A549 (cell line): Measurements from ENCODE around the gene SYTL1. TPM values are rescaled to one million over a fixed set of nuclear protein-coding genes. Genes with fewer than 3 reads are reported as not detected.
A peak's percentile ranks its signal among the peaks of the same experiment; 100 is the strongest.

ENCODE experiments used
- ATAC-seq, 2 experiments: fragments of 200-7000 bp in 1 of 2; fragments of >200 bp in 1 of 2; cut with Nextera tagmentation in 1 of 2; cut with Tn5 transposase in 1 of 2; 3 replicates each; pipeline versions ENCODE4 v1.8.0 to v1.9.1; 2018 to 2020; ENCODE audit warnings: mild to moderate bottlenecking in 1 of 2, moderate library complexity in 1 of 2
- CTCF ChIA-PET: fragments of 300-600 bp; sonication (Branson Sonifier 250); formaldehyde crosslinking; extraction: SDS; loops from one replicate; lab custom pipeline; 2021; ENCODE audit warnings: antibody characterized with exemption, inconsistent platforms; lab: Yijun Ruan, JAX
- POLR2A ChIA-PET: fragments of 350-600 bp; formaldehyde crosslinking; extraction: SDS; loops from one replicate; lab custom pipeline; 2021; ENCODE audit warnings: antibody characterized with exemption, inconsistent platforms; lab: Yijun Ruan, JAX
- DNase-seq, 2 experiments: peaks; one replicate each; pipeline versions ENCODE4 v3.0.0 to v3.0.0-alpha.2; 2011 to 2016; ENCODE audit warnings: low read depth in 1 of 2, low spot score in 1 of 2
- FAIRE-seq: peaks from 2 replicates; lab custom pipeline; 2011; peaks lifted over from hg19 to GRCh38; lab: Jason Lieb, UNC
- H3K27ac ChIP-seq, 2 experiments: fragments of >200 bp; sonication (Bioruptor Twin); formaldehyde crosslinking; 3 replicates each; pipeline ENCODE4 v1.5.1; 2016 to 2017
- H3K4me1 ChIP-seq: fragments of >200 bp; sonication (Bioruptor Twin); formaldehyde crosslinking; 3 replicates; pipeline ENCODE4 v1.6.1; 2016
- H3K4me2 ChIP-seq: fragments of >200 bp; sonication (Bioruptor Twin); formaldehyde crosslinking; 3 replicates; pipeline ENCODE4 v1.6.1; 2016
- H3K4me3 ChIP-seq: fragments of >200 bp; sonication (Bioruptor Twin); formaldehyde crosslinking; 3 replicates; pipeline ENCODE4 v1.5.1; 2016
- H3K9me3 ChIP-seq: fragments of >200 bp; sonication (Bioruptor Twin); formaldehyde crosslinking; 3 replicates; pipeline ENCODE4 v1.6.1; 2016
- ELK1 ChIP-seq: fragments of 150-350 bp; IDR thresholded peaks from 2 replicates; pipeline ENCODE4 v1.6.1; 2014; ENCODE audit warnings: low read depth, mild to moderate bottlenecking, low read length
- EP300 ChIP-seq, 2 experiments: fragments of >200 bp; sonication (Bioruptor Twin); formaldehyde crosslinking; IDR thresholded peaks; 2 replicates in 1 of 2; 3 replicates in 1 of 2; pipeline ENCODE4 v1.6.1; 2016 to 2017
- FOSL2 ChIP-seq, 2 experiments: fragments of 450-650 bp in 1 of 2; fragments of >200 bp in 1 of 2; sonication (Bioruptor Twin) in 1 of 2; formaldehyde crosslinking; IDR thresholded peaks; 2 replicates each; pipeline versions ENCODE4 v1.5.0 to v1.6.1; 2016 to 2020; ENCODE audit warnings: mild to moderate bottlenecking in 1 of 2, moderate library complexity in 1 of 2
- HOXA7 ChIP-seq: fragments of 250-450 bp; sonication (Bioruptor Pico); IDR thresholded peaks from 2 replicates; pipeline ENCODE4 v1.5.0; 2020; ENCODE audit warnings: mild to moderate bottlenecking, moderate library complexity
- HOXB5 ChIP-seq: fragments of 250-450 bp; sonication (Bioruptor Pico); IDR thresholded peaks from 2 replicates; pipeline ENCODE4 v1.5.0; 2020; ENCODE audit warnings: mild to moderate bottlenecking, moderate library complexity
- KDM1A ChIP-seq: fragments of 200-600 bp; sonication (generic); IDR thresholded peaks from 2 replicates; pipeline ENCODE4 v1.6.1; 2016; ENCODE audit warnings: low read depth, mild to moderate bottlenecking
- POLR2A ChIP-seq: IDR thresholded peaks from 2 replicates; pipeline ENCODE4 v1.6.1; 2012; ENCODE audit warnings: mild to moderate bottlenecking, low read length
- SREBF2 ChIP-seq: fragments of 450-650 bp; IDR thresholded peaks from 2 replicates; pipeline ENCODE4 v1.6.1; 2014; ENCODE audit warnings: mild to moderate bottlenecking, moderate library complexity
- TFCP2L1 ChIP-seq: fragments of 250-450 bp; sonication (Bioruptor Pico); IDR thresholded peaks from 2 replicates; pipeline ENCODE4 v1.5.0; 2021; ENCODE audit warnings: mild to moderate bottlenecking
- ZNF302 ChIP-seq: fragments of 250-450 bp; sonication (Bioruptor Pico); IDR thresholded peaks from 2 replicates; pipeline ENCODE4 v1.9.0; 2021; ENCODE audit warnings: inconsistent platforms, mild to moderate bottlenecking, moderate library complexity
- WGBS: methylation state at CpG from one replicate; pipeline ENCODE4 v1.1.6; 2017; ENCODE audit errors: missing lambda C conversion rate; 5-methylcytosine and 5-hydroxymethylcytosine counted together
- polyA plus RNA-seq, 4 experiments: library from polyadenylated mRNA; depleted of rRNA in 3 of 4; stranded (reverse); fragments of >200 nt; fragmentation: RNase III in 1 of 4; extraction: RNeasy Plus Mini Kit Qiagen cat#74134 plus additional on column Dnase treatment in 1 of 4; gene quantifications; 2 replicates in 3 of 4; 3 replicates in 1 of 4; pipeline ENCODE4 v1.2.3, GENCODE V29; 2011 to 2017
- TF ChIP-seq, protein P1 (sequence below): fragments of 200-600 bp; sonication (generic); IDR thresholded peaks from 2 replicates; pipeline ENCODE4 v1.6.1; 2016; ENCODE audit warnings: antibody characterized with exemption, mild to moderate bottlenecking, moderate library complexity
- TF ChIP-seq, protein P2 (sequence below): fragments of 250-450 bp; sonication (Bioruptor Pico); IDR thresholded peaks from 2 replicates; pipeline ENCODE4 v1.5.0; 2021; ENCODE audit warnings: mild to moderate bottlenecking, moderate library complexity, borderline replicate concordance

SYTL1 gene
- polyA plus RNA-seq, 2 of the 4 experiments (the other 2 are of a cell fraction): 0.76 to 0.80 TPM

GRCh38 chr1:27342391-27342777 is 562 bp downstream of the SYTL1 start (continued):
- TF ChIP-seq, protein P1, sequence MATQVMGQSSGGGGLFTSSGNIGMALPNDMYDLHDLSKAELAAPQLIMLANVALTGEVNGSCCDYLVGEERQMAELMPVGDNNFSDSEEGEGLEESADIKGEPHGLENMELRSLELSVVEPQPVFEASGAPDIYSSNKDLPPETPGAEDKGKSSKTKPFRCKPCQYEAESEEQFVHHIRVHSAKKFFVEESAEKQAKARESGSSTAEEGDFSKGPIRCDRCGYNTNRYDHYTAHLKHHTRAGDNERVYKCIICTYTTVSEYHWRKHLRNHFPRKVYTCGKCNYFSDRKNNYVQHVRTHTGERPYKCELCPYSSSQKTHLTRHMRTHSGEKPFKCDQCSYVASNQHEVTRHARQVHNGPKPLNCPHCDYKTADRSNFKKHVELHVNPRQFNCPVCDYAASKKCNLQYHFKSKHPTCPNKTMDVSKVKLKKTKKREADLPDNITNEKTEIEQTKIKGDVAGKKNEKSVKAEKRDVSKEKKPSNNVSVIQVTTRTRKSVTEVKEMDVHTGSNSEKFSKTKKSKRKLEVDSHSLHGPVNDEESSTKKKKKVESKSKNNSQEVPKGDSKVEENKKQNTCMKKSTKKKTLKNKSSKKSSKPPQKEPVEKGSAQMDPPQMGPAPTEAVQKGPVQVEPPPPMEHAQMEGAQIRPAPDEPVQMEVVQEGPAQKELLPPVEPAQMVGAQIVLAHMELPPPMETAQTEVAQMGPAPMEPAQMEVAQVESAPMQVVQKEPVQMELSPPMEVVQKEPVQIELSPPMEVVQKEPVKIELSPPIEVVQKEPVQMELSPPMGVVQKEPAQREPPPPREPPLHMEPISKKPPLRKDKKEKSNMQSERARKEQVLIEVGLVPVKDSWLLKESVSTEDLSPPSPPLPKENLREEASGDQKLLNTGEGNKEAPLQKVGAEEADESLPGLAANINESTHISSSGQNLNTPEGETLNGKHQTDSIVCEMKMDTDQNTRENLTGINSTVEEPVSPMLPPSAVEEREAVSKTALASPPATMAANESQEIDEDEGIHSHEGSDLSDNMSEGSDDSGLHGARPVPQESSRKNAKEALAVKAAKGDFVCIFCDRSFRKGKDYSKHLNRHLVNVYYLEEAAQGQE: no peak
- TF ChIP-seq EP300 (IDR thresholded peaks at IDR 0.05): no peak
- no peak for TF ChIP-seq ZNF302 (CRISPR knock-in tag)

GRCh38 chr1:27342778-27343638 is 1.2 kb downstream of the SYTL1 start:
- CTCF ChIA-PET: interaction anchor here (1.2 to 11.8 kb wide), 4 partner anchors 10 to 42 kb away, joined by 4 to 134 read pairs (median 31); no protein-coding TSS in a partner anchor
- no peak for FAIRE-seq
- no peak for DNase-seq
- 92% methylated on average over 13 of the region's 31 CpGs for WGBS
- Histone ChIP-seq H3K4me1 (peaks cover 23% of the 10 kb centered on the region), H3K9me3 (no peaks in the 10 kb centered on the region), H3K27ac (peak overlapping the region in 1 of 2 experiments; percentile 80; a peak in 3 of 6 replicates)
- TF ChIP-seq HOXB5 (CRISPR knock-in tag) (no peak), KDM1A (no peak)
- TF ChIP-seq, all 56 proteins: peak for 0
- POLR2A ChIA-PET: no interaction called here
- Histone ChIP-seq H3K4me3 (no peak overlapping the region), H3K4me2 (no peak overlapping the region)
- no peak; a peak in 2 of 6 replicates for ATAC-seq

DNA sequence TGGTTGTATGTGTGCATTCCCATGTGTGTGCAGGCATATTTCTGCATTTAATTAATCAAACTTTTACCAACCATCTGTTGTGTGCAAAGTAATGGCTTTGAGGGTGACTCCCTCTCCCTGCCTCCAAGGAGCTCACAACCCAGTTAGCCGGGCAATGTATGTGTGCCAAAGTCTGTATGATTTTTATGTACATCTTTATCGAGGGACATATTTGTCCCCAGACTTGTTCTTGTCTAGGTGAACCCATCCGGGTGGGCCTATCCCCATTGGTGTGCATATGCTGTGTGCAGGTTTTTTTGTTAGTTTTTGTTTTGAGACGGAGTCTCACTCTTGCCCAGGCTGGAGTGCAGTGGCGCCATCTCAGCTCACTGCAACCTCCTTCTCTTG is 1.8 kb downstream of the SYTL1 start:
- DNase-seq: no peak
- WGBS: 75% methylated on average over 4 of the region's 5 CpGs
- POLR2A ChIA-PET: no interaction called here
- Histone ChIP-seq H3K4me2 (no peak overlapping the region), H3K4me3 (no peak overlapping the region), H3K27ac (peak overlapping the region in 1 of 2 experiments; percentile 80; a peak in 1 of 6 replicates), H3K4me1 (peaks cover 24% of the 10 kb centered on the region), H3K9me3 (no peaks in the 10 kb centered on the region)
- ATAC-seq: no peak
- no peak for FAIRE-seq
- no peak for TF ChIP-seq TFCP2L1 (CRISPR knock-in tag)
- TF ChIP-seq FOSL2 (IDR thresholded peaks at IDR 0.05): no peak
- no peak for TF ChIP-seq FOSL2 (CRISPR knock-in tag; IDR thresholded peaks at IDR 0.05)
- TF ChIP-seq, protein P2, sequence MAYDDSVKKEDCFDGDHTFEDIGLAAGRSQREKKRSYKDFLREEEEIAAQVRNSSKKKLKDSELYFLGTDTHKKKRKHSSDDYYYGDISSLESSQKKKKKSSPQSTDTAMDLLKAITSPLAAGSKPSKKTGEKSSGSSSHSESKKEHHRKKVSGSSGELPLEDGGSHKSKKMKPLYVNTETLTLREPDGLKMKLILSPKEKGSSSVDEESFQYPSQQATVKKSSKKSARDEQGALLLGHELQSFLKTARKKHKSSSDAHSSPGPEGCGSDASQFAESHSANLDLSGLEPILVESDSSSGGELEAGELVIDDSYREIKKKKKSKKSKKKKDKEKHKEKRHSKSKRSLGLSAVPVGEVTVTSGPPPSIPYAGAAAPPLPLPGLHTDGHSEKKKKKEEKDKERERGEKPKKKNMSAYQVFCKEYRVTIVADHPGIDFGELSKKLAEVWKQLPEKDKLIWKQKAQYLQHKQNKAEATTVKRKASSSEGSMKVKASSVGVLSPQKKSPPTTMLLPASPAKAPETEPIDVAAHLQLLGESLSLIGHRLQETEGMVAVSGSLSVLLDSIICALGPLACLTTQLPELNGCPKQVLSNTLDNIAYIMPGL: no peak
- no peak for TF ChIP-seq POLR2A
- TF ChIP-seq ELK1: no peak
- CTCF ChIA-PET: interaction anchor here (1.2 to 7.2 kb wide), 2 partner anchors 11 to 14 kb away, joined by 4 to 41 read pairs; no protein-coding TSS in a partner anchor

DNA sequence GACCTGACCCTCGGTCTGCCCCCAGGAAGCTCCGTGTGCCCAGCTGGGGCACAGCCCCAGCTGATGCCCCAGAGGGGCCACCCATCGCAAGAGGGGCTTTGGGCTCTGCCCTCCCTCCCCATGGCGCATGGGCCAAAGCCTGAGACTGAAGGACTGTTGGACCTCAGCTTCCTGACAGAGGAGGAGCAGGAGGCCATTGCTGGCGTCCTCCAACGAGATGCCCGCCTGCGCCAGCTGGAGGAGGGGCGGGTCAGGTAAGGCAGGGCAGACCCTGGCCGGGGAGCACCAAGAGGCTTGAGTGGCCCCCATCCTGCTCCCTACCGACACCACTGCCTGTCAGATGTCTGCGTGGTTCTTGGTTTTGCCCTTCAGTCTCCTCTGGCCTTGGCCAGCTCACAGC is 3.5 kb downstream of the SYTL1 start:
- DNase-seq: no peak
- 97% methylated on average over 5 of the region's 12 CpGs for WGBS
- ChIA-PET POLR2A (no interaction called here), CTCF (interaction anchor here (0.6 to 7.2 kb wide), 8 partner anchors 10 to 300 kb away, joined by 3 to 41 read pairs (median 3); partner anchors contain the start of gene MAP3K6)
- H3K9me3 ChIP-seq: no peaks in the 10 kb centered on the region
- ATAC-seq: no peak
- TF ChIP-seq HOXB5 (CRISPR knock-in tag): no peak
- TF ChIP-seq KDM1A: no peak
- no peak for TF ChIP-seq HOXA7 (CRISPR knock-in tag)
- no peak for TF ChIP-seq SREBF2
- peaks cover 32% of the 10 kb centered on the region for H3K4me1 ChIP-seq
- H3K27ac ChIP-seq: no peak overlapping the region
- no peak overlapping the region for H3K4me3 ChIP-seq
- FAIRE-seq: no peak
- no peak overlapping the region for H3K4me2 ChIP-seq
